ENCODE results near the gene CHMP1A.

DNA sequence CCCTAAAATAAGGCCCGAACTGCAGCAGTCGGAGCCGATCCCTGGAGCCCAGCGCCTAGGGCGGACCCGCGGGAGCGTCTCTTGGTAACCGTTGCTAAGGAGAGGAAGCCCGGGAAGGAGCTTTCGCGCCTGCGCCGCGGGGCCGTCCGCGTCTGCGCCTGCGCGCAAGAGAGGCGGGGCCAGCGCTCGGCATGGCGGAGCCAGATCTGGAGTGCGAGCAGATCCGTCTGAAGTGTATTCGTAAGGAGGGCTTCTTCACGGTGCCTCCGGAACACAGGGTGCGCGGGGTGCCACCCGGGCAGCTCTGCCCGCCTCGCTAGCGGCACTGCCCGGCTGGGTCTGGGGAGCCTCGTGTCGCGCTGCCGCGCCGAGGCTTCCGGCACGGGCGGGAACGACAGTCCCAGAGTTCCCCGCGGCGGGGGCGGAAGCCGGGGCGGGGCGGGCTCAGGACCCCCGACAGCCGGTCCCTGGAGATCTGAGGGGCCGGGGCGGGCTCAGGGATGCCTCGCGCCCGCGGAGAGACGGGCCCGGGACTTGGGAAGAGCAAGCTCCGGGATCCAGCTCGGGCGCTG is 29.1 kb upstream of the CHMP1A start, which contains the start of gene CDK10:
- TF ChIP-seq, protein P1, sequence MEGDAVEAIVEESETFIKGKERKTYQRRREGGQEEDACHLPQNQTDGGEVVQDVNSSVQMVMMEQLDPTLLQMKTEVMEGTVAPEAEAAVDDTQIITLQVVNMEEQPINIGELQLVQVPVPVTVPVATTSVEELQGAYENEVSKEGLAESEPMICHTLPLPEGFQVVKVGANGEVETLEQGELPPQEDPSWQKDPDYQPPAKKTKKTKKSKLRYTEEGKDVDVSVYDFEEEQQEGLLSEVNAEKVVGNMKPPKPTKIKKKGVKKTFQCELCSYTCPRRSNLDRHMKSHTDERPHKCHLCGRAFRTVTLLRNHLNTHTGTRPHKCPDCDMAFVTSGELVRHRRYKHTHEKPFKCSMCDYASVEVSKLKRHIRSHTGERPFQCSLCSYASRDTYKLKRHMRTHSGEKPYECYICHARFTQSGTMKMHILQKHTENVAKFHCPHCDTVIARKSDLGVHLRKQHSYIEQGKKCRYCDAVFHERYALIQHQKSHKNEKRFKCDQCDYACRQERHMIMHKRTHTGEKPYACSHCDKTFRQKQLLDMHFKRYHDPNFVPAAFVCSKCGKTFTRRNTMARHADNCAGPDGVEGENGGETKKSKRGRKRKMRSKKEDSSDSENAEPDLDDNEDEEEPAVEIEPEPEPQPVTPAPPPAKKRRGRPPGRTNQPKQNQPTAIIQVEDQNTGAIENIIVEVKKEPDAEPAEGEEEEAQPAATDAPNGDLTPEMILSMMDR (IDR thresholded peaks at IDR 0.05; ENCODE audit: control extremely low read depth in 1 of 3, insufficient read depth in 1 of 3, low read depth in 1 of 3, low read length in 3 of 3): no peak
- TF ChIP-seq, protein P2, sequence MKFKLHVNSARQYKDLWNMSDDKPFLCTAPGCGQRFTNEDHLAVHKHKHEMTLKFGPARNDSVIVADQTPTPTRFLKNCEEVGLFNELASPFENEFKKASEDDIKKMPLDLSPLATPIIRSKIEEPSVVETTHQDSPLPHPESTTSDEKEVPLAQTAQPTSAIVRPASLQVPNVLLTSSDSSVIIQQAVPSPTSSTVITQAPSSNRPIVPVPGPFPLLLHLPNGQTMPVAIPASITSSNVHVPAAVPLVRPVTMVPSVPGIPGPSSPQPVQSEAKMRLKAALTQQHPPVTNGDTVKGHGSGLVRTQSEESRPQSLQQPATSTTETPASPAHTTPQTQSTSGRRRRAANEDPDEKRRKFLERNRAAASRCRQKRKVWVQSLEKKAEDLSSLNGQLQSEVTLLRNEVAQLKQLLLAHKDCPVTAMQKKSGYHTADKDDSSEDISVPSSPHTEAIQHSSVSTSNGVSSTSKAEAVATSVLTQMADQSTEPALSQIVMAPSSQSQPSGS (IDR thresholded peaks at IDR 0.05; ENCODE audit: low read length): no peak

Measured in H1 (cell line).